K562 (cell line): Measurements from ENCODE around the gene SAP25. TPM values are rescaled to one million over a fixed set of nuclear protein-coding genes. Genes with fewer than 3 reads are reported as not detected.

Experiments
- ZNF121 ChIP-seq: sonication (generic); formaldehyde crosslinking; conservative IDR thresholded peaks from 2 replicates; pipeline ENCODE4 v1.8.0; 2022; ENCODE audit warnings: missing genetic modification reagents
- ZNF764 ChIP-seq: fragments of 250-450 bp; sonication (Bioruptor Pico); IDR thresholded peaks from 2 replicates; pipeline ENCODE4 v1.4.0; 2020; ENCODE audit warnings: low read depth, mild to moderate bottlenecking, moderate library complexity
- polyA plus RNA-seq, 8 experiments: library from polyadenylated mRNA; depleted of rRNA in 4 of 8; stranded (reverse) in 5 of 8; unstranded in 3 of 8; fragments of >200 nt; fragmentation: Nextera tagmentation in 2 of 8; fragmentation: Illumina TruSeq in 1 of 8; extraction: Ambion mirVana in 2 of 8; extraction: Trizol in 1 of 8; gene quantifications; 2 replicates each; pipeline versions ENCODE4 v1.2.1 to v1.2.3, GENCODE V29; 2011 to 2014; ENCODE audit warnings: inconsistent platforms in 1 of 8, missing spikeins in 1 of 8
- total RNA-seq, 7 experiments: library from RNA; depleted of rRNA in 6 of 7; stranded (reverse); fragments of >200 nt in 6 of 7; fragmentation: Illumina TruSeq in 2 of 7; extraction: Trizol in 2 of 7; gene quantifications; 2 replicates each; pipeline versions ENCODE4 v1.2.1 to v1.2.3, GENCODE V29; 2011 to 2021; ENCODE audit warnings: low replicate concordance in 1 of 7
- TF ChIP-seq, protein P1 (sequence below): fragments of 250-450 bp; sonication (Bioruptor Pico); IDR thresholded peaks from 2 replicates; pipeline ENCODE4 v1.8.0; 2022; ENCODE audit warnings: inconsistent platforms, mild to moderate bottlenecking, moderate library complexity, borderline replicate concordance
- TF ChIP-seq, protein P2 (sequence below), 2 experiments: fragments of 450-650 bp; formaldehyde crosslinking in 1 of 2; IDR thresholded peaks; 2 replicates each; pipeline versions ENCODE4 v1.4.0 to v1.6.1; 2014 to 2020; ENCODE audit warnings: mild to moderate bottlenecking in 2 of 2, borderline replicate concordance in 1 of 2, low read depth in 1 of 2

The SAP25 gene
- total and polyA plus RNA-seq, 9 of the 15 experiments (the other 6 are each of a cell fraction or from before 2014, with no cell fraction given): 0.13 to 5.3 (median 0.78) TPM; not detected in 1

DNA sequence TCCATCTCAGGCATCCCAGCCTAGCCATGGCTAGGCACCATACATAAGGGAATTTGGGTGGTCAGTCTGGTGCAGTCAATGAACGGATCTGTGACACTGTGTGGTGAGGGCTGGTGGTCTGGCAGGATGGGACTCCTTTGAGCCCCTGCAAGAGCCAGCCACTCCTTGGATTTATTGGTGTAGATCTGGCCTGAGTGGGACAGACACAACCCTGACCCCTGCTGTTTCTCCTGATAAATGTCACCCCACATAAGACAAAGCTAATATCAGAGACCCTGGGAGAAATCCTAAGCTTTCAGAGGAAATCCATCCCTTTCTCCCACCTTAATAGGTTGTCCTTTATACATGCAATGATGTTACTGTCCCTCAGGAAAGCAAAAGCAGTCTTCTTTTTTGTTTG lies 14.7 kb upstream of the SAP25 start (continued):
- TF ChIP-seq ZNF121 (CRISPR knock-in tag) (no peak), ZNF764 (CRISPR knock-in tag) (peak; percentile 93)
- TF ChIP-seq, protein P1, sequence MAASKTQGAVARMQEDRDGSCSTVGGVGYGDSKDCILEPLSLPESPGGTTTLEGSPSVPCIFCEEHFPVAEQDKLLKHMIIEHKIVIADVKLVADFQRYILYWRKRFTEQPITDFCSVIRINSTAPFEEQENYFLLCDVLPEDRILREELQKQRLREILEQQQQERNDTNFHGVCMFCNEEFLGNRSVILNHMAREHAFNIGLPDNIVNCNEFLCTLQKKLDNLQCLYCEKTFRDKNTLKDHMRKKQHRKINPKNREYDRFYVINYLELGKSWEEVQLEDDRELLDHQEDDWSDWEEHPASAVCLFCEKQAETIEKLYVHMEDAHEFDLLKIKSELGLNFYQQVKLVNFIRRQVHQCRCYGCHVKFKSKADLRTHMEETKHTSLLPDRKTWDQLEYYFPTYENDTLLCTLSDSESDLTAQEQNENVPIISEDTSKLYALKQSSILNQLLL (CRISPR knock-in tag): no peak
- TF ChIP-seq, protein P2, sequence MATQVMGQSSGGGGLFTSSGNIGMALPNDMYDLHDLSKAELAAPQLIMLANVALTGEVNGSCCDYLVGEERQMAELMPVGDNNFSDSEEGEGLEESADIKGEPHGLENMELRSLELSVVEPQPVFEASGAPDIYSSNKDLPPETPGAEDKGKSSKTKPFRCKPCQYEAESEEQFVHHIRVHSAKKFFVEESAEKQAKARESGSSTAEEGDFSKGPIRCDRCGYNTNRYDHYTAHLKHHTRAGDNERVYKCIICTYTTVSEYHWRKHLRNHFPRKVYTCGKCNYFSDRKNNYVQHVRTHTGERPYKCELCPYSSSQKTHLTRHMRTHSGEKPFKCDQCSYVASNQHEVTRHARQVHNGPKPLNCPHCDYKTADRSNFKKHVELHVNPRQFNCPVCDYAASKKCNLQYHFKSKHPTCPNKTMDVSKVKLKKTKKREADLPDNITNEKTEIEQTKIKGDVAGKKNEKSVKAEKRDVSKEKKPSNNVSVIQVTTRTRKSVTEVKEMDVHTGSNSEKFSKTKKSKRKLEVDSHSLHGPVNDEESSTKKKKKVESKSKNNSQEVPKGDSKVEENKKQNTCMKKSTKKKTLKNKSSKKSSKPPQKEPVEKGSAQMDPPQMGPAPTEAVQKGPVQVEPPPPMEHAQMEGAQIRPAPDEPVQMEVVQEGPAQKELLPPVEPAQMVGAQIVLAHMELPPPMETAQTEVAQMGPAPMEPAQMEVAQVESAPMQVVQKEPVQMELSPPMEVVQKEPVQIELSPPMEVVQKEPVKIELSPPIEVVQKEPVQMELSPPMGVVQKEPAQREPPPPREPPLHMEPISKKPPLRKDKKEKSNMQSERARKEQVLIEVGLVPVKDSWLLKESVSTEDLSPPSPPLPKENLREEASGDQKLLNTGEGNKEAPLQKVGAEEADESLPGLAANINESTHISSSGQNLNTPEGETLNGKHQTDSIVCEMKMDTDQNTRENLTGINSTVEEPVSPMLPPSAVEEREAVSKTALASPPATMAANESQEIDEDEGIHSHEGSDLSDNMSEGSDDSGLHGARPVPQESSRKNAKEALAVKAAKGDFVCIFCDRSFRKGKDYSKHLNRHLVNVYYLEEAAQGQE (IDR thresholded peaks at IDR 0.05; ENCODE audit: borderline replicate concordance): peak; percentile 34; the same call in 1 of the 2 replicates
- TF ChIP-seq, protein P2 (CRISPR knock-in tag; IDR thresholded peaks at IDR 0.05; ENCODE audit: low read depth): no peak
